ENCODE data around the gene MAP3K14. TPM values are rescaled to one million over a fixed set of nuclear protein-coding genes. Genes with fewer than 3 reads are reported as not detected.

MAP3K14 gene
- total and polyA plus RNA-seq, 4 donors = 2.2 to 9.3 (median 5.3) TPM

DNA sequence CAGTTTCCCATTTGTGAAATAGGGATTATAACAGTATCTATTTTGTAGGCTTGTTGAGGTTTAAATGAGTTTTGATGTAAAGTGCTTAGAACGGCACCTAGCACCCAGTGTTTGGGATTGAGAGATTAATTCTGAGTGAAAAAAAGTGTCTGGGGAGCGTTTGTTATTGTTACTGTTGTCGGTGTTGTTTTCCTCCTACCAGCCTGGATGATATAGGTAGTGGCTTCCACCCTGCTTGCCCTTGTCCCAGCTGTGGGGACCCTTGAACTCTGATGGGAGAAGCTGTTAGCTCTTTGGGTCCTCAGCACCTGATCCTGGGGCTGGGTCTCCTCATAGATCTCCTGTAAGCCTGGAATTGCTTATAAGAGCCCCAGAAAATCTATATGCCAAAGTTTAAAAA is 90.2 kb downstream of the MAP3K14 start:
- no peak overlapping the region for H3K4me3 ChIP-seq (ENCODE audit: low read depth, low read length)

DNA sequence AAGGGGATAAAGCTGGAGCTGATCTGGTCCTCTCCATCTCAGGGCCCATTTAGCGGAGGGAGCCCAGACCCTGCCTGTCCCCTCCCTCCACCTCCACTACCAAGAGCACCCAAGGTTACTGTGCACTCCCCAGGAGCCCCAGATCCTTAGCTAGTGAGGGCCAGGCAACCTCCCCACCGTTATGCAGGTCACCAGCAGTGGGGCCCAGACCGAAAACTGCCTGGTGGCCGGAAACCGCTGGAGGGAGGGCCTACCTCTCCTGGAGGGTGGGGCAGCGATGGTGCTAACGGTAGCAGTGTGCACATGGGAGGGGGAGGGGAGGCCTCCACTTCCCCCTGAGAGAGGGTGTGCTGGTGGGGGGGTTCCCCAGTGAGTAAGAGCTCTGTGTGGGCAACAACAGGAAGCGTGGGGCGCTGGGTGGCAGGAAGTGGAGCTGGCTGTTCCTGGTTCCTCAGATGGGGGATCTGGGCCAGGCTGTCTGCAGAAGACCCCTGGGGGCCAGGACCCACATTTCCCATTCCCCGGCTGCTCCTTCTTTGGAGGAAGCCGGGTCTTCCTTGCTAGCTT is 90.8 kb downstream of the MAP3K14 start:
- peaks cover 46% of the 10 kb centered on the region for H3K4me1 ChIP-seq (ENCODE audit: control insufficient read depth, insufficient read depth, low read length)
- WGBS (ENCODE audit: insufficient coverage) = 51% methylated on average over 5 of the region's 11 CpGs
- no peak overlapping the region for H3K27ac ChIP-seq (ENCODE audit: low read depth, low read length)
- H3K36me3 ChIP-seq (ENCODE audit: control insufficient read depth, insufficient read depth, low read length) = peaks cover 5% of the 10 kb centered on the region
- no peak overlapping the region for H3K4me3 ChIP-seq (ENCODE audit: low read depth, low read length)
- H3K9me3 ChIP-seq (ENCODE audit: control insufficient read depth, insufficient read depth, low read length) = no peaks in the 10 kb centered on the region
- DNase-seq (ENCODE audit: low read depth in 4 of 6, low spot score in 6 of 6) = no peak
- H3K27me3 ChIP-seq (ENCODE audit: control insufficient read depth, insufficient read depth, low read length) = peaks cover 21% of the 10 kb centered on the region

More for the DNA sequence above, 90.2 kb downstream of the MAP3K14 start:
- no peaks in the 10 kb centered on the region for H3K9me3 ChIP-seq (ENCODE audit: control insufficient read depth, insufficient read depth, low read length)
- DNase-seq (ENCODE audit: low read depth in 4 of 6, low spot score in 6 of 6) = no peak
- H3K4me1 ChIP-seq (ENCODE audit: control insufficient read depth, insufficient read depth, low read length) = peaks cover 48% of the 10 kb centered on the region
- WGBS (ENCODE audit: insufficient coverage) = 66% methylated on average over 3 of the region's 3 CpGs
- peaks cover 18% of the 10 kb centered on the region for H3K27me3 ChIP-seq (ENCODE audit: control insufficient read depth, insufficient read depth, low read length)
- peaks cover 7% of the 10 kb centered on the region for H3K36me3 ChIP-seq (ENCODE audit: control insufficient read depth, insufficient read depth, low read length)
- H3K27ac ChIP-seq (ENCODE audit: low read depth, low read length) = no peak overlapping the region

DNA sequence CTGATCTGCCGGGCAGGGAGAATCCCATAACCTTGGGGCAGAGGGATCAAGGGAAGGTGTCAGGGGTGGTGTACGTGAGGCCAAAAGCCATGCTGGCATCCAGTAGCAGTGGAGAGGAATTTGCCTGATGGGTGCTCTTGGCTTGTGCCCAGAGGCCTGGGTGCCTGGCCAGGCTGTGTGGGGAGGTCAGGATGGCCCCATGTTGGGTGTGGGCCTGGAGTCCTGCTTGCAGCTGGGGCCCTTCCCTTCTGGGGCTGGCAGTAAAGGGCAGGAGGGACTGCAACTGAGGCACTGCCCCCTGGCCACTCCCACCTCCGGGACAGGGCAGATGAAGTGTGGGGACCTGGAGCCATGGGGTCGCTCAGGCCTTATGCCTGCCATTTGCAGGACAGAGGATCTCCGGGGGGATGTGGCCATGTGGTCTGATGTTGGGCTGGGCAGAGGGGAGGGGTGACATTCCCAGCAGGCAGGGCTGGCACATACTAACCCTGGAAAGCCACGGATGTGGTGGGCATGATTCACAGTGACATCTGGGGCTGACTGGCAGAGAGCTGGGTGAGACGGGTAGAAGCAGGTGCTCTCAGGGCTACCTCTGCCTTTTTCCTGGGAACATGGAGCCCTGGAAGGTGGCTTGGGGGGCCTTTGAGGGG is 91.6 kb downstream of the MAP3K14 start:
- peaks cover 4% of the 10 kb centered on the region for H3K36me3 ChIP-seq (ENCODE audit: control insufficient read depth, insufficient read depth, low read length)
- H3K27ac ChIP-seq (ENCODE audit: low read depth, low read length) = no peak overlapping the region
- peaks cover 47% of the 10 kb centered on the region for H3K4me1 ChIP-seq (ENCODE audit: control insufficient read depth, insufficient read depth, low read length)
- WGBS (ENCODE audit: insufficient coverage) = 67% methylated on average over 7 of the region's 7 CpGs
- no peak overlapping the region for H3K4me3 ChIP-seq (ENCODE audit: low read depth, low read length)
- peaks cover 28% of the 10 kb centered on the region for H3K27me3 ChIP-seq (ENCODE audit: control insufficient read depth, insufficient read depth, low read length)
- H3K9me3 ChIP-seq (ENCODE audit: control insufficient read depth, insufficient read depth, low read length) = no peaks in the 10 kb centered on the region
- DNase-seq (ENCODE audit: low read depth in 4 of 6, low spot score in 6 of 6) = no peak

DNA sequence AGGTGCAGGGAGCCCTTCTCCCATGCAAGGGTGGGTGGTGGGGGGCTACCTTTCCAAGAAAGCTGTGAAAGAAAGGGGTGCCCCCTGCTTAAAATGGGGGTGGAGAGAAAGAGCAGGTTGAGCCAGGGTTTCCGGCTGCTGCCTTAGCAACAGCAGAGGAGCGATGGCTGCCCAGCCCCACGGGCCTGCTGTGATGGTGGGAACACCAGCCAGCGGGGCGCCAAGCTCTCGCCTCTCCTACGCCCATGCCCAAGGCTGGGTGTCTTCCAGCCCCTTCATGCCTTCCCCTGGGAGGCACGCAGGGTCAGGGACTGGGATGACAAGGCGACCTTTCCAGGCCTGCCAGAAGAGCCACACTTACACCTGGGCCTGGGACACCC is 92.2 kb downstream of the MAP3K14 start:
- Histone ChIP-seq H3K4me3 (ENCODE audit: low read depth, low read length) (no peak overlapping the region), H3K36me3 (ENCODE audit: control insufficient read depth, insufficient read depth, low read length) (peaks cover 4% of the 10 kb centered on the region), H3K9me3 (ENCODE audit: control insufficient read depth, insufficient read depth, low read length) (no peaks in the 10 kb centered on the region), H3K27me3 (ENCODE audit: control insufficient read depth, insufficient read depth, low read length) (peaks cover 30% of the 10 kb centered on the region), H3K4me1 (ENCODE audit: control insufficient read depth, insufficient read depth, low read length) (peaks cover 48% of the 10 kb centered on the region), H3K27ac (ENCODE audit: low read depth, low read length) (no peak overlapping the region)
- no peak for DNase-seq (ENCODE audit: low read depth in 4 of 6, low spot score in 6 of 6)
- 69% methylated on average over 9 of the region's 9 CpGs for WGBS (ENCODE audit: insufficient coverage)

DNA sequence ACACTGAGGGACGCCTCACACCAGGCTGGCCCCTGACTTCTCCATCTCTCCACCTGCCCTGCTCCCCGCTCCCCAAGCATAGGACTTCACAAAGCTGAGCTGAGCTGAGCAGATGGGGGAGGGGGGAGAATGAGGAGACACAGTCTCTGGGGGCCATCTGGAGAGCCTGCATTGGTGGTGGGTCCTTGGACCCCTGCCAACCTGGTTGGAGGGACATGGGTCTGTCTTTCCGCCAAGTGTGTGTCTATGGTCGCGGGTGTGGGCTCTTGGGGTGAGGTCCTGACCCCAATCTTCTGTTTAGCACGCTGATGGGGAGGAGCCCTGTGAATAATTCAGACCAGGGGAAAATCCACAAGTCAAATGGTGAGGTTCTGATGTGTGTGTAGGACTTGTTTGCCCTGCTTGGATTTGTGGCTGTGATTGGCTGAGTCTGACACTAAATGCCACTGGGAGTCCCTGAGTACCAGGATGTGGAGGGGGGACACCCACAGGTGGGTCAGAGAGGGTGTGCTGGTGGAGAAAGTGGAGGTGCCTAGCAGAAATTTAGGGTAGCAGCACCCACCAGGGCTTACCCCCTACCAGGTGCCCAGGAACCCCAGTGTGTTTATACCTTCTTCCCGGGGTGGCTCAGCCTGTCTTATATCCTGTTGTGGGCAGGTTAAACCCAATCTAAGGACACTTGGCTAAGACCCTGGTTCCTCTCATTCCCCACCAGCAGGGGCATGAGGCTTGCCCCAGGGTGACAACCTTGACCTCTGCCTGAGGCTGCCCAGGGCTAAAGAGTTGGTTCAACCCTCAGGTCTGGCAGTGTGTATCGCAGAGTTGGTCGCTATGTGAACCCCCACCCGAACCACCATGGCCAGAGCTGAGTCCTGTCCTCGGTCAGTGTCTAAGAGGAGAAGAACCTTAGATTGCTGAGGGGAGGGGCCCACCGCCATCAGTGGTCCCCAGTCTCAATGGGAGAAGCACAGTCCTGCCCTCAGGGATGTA is 93.0 kb downstream of the MAP3K14 start:
- 72% methylated on average over 8 of the region's 12 CpGs for WGBS (ENCODE audit: insufficient coverage)
- peaks cover 4% of the 10 kb centered on the region for H3K36me3 ChIP-seq (ENCODE audit: control insufficient read depth, insufficient read depth, low read length)
- no peak overlapping the region for H3K4me3 ChIP-seq (ENCODE audit: low read depth, low read length)
- no peak overlapping the region for H3K27ac ChIP-seq (ENCODE audit: low read depth, low read length)
- no peaks in the 10 kb centered on the region for H3K9me3 ChIP-seq (ENCODE audit: control insufficient read depth, insufficient read depth, low read length)
- H3K27me3 ChIP-seq (ENCODE audit: control insufficient read depth, insufficient read depth, low read length) = peaks cover 30% of the 10 kb centered on the region
- peaks cover 47% of the 10 kb centered on the region for H3K4me1 ChIP-seq (ENCODE audit: control insufficient read depth, insufficient read depth, low read length)
- no peak for DNase-seq (ENCODE audit: low read depth in 4 of 6, low spot score in 6 of 6)

DNA sequence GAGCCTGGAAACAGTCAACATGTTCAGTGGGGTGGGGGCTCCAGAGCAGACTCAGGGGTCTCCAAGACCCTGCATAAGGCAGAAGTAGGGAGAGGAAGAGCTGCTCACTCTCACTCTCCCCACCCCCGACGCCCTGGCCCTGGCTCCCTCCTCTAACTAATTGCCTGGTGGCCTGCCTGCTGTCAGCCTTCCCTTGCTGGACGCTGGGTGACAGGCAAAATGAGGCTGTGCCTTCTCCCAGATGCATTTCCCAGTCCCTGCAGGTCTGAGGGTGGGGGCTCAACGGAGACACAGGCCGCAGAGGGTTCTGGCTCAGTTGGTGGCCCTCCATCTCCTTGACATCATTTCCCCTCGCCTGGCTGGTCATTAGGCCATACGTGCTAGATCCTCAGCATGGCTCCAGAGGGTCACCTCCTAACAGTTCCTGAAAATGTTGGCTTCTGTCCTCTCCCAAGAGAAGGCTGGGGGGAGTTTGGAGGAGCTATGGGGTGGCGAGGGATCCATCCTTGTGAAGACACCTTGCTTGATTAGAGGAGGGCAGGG is 93.8 kb downstream of the MAP3K14 start:
- Histone ChIP-seq H3K36me3 (ENCODE audit: control insufficient read depth, insufficient read depth, low read length) (peaks cover 2% of the 10 kb centered on the region), H3K4me3 (ENCODE audit: low read depth, low read length) (no peak overlapping the region), H3K4me1 (ENCODE audit: control insufficient read depth, insufficient read depth, low read length) (peaks cover 42% of the 10 kb centered on the region), H3K27ac (ENCODE audit: low read depth, low read length) (no peak overlapping the region), H3K9me3 (ENCODE audit: control insufficient read depth, insufficient read depth, low read length) (no peaks in the 10 kb centered on the region), H3K27me3 (ENCODE audit: control insufficient read depth, insufficient read depth, low read length) (peaks cover 30% of the 10 kb centered on the region)
- WGBS (ENCODE audit: insufficient coverage) = 37% methylated on average over 7 of the region's 8 CpGs
- no peak for DNase-seq (ENCODE audit: low read depth in 4 of 6, low spot score in 6 of 6)

DNA sequence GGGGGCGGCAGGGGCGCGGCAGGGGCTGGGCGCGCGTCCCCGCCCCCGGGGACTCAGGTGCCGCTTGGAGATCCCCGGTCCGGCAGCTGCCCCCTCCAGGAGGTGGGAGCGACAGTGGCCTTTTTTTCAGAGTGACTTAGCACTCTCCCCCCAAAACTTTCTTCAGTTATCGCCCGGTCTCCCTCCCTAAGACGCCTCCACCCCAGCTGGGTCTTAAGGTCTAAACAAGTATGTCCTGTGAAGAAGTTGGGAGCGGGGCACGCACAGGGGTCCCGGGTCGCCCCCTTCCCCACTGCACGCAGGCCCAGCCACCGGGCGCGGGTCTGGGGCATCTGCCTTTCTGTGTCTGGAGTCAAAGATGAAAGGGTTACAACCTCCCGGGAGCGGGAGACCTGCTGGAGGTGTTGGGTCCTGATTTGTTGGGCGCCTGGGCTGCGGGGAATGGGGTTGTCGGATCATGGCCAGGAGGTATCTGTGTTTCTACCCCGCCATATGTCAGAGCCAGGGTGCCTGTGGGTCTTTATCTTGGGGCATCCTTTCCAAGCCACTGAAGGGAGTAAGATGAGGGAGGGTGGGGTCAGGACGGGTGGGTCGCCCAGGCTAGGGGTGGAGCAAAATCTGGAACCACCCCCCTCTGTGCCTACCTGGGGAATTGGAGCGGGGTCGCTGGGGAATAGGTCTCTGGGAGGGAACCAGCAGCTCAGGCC is 94.4 kb downstream of the MAP3K14 start:
- DNase-seq (ENCODE audit: low read depth in 4 of 6, low spot score in 6 of 6) = no peak
- Histone ChIP-seq H3K4me3 (ENCODE audit: low read depth, low read length) (peak overlapping the region; percentile 21), H3K36me3 (ENCODE audit: control insufficient read depth, insufficient read depth, low read length) (no peaks in the 10 kb centered on the region), H3K27me3 (ENCODE audit: control insufficient read depth, insufficient read depth, low read length) (peaks cover 32% of the 10 kb centered on the region), H3K4me1 (ENCODE audit: control insufficient read depth, insufficient read depth, low read length) (peaks cover 38% of the 10 kb centered on the region), H3K9me3 (ENCODE audit: control insufficient read depth, insufficient read depth, low read length) (no peaks in the 10 kb centered on the region), H3K27ac (ENCODE audit: low read depth, low read length) (no peak overlapping the region)
- WGBS (ENCODE audit: insufficient coverage) = 3% methylated on average over 25 of the region's 33 CpGs

DNA sequence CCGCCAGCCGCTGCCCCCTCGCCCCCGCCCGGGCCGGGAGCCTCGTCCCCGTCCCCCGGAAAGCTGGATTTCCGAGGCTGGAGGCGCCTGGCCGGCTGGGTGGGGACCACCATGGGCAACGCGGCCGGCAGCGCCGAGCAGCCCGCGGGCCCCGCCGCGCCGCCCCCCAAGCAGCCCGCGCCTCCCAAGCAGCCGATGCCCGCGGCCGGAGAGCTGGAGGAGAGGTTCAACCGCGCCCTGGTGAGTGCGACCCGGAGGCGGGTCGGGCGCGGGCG is 94.9 kb downstream of the MAP3K14 start:
- H3K4me1 ChIP-seq (ENCODE audit: control insufficient read depth, insufficient read depth, low read length) = peaks cover 38% of the 10 kb centered on the region
- DNase-seq (ENCODE audit: low read depth in 4 of 6, low spot score in 6 of 6) = no peak
- peaks cover 32% of the 10 kb centered on the region for H3K27me3 ChIP-seq (ENCODE audit: control insufficient read depth, insufficient read depth, low read length)
- H3K27ac ChIP-seq (ENCODE audit: low read depth, low read length) = no peak overlapping the region
- H3K4me3 ChIP-seq (ENCODE audit: low read depth, low read length) = no peak overlapping the region
- no peaks in the 10 kb centered on the region for H3K9me3 ChIP-seq (ENCODE audit: control insufficient read depth, insufficient read depth, low read length)
- no peaks in the 10 kb centered on the region for H3K36me3 ChIP-seq (ENCODE audit: control insufficient read depth, insufficient read depth, low read length)
- 0% methylated on average over 38 of the region's 38 CpGs for WGBS (ENCODE audit: insufficient coverage)
